ENCODE results near the gene WDR45.

WDR45 gene

DNA sequence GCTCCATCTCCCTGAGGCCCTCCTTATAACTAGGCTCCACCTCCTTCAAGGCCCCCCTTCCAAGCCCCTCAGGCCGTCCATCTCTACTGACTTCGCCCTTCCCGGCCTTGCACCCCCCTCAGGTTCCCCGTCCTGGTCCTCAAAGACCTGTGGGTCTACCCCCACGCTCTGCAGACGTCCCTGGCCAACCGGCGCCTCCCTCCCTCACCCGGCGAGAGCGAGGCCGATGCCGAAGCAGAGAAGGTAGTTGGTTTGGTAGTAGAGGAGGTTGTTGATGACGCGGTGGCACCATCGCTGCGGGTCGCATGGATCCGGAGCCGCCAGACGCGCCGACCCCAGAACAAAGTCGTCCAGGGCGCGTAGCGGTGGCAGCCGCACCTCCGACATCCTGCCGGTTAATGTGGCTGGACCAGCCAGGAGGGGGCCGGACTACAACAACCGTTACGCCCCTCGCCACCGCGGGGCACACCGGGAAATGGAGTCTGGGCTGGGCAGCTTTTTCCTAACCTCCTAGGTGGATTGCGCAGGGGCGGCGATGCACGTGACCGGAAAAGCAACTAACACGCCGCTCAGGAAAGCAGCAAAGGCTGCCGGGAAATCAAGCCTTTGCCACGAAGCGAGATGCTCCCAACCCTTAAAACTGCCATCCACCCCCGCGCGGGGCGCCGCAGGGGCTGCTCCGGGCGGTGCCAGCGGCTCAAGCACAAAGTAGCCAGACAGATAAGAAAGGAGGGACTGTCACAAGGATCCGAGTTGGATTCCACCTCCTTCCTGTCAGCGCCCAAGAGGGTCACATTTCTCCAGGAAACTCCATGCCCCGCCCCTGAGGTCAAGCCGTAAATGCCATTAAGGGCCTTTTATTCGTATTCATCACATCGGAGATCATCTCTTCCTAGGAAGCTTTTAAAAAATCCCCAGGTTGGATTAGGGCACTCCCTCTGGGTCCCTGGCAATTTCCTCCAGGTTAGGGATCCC is 5.8 kb downstream of the WDR45 start, which contains the start of gene PRAF2:
TSS of gene PRAF2 (minus strand) at position 402 of the 975 bp plus-strand sequence. CDS start at position 387, 15 bp downstream.
- peak; percentile 76 for DNase-seq

DNA sequence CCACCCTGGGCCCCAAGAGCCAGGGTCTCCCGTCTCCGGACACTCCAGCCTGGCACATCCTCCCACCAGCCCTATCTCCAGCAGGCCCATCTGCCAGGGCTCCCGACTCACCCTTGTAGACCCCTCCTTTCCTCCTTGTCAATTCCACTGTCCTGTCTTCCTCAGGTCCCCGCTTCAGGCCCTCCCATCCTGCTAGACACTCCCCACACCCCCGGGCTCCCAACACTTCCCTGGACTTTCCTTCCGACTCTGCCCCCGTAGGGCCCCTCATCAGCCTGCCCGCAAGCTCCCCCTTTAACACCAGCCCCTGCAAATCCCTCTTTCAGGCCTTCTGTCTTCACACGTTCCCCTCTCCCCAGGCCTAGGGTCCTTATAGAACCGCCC is 7.0 kb downstream of the WDR45 start:
- DNase-seq = no peak

DNA sequence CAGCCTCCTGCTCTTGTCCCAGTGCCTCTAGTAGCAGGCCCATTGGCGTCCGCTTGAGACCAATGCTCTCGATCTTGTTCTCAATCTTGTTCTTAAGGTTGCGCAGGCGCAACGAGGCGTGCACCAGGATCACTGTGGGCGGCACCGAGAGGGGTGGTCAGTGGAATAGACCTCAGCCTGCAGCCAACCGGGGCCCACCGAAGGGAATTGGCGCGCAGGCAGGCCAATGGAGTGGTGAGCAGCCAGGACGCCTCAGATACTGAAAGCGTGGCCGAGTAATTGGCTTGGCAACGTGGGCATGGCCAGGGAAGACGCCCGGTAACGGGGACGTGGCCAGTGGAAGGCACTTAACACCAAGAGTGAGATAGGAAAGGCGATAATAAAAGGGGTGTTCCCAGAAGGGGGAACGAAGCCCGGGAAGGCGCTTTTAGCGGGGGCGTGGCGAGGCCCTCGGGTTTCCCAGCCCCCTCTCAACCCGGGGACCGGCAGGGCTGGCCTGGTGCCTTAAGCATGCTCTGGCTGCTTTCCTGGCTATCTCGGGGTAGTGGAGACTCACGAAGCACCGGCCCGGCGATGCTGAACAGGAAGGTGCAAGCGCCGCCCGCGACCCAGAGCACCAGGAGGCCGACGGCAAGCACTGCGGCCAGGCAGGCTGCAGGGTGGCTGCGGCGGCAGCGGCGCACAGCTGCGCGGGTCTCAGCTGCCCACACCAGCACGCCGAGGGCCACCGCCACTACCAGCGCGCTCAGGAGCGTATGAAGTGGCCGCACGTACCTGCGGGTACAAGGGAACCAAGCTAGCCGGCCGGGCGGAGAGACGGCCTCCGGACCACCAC is 7.6 kb downstream of the WDR45 start:
- DNase-seq = no peak

DNA sequence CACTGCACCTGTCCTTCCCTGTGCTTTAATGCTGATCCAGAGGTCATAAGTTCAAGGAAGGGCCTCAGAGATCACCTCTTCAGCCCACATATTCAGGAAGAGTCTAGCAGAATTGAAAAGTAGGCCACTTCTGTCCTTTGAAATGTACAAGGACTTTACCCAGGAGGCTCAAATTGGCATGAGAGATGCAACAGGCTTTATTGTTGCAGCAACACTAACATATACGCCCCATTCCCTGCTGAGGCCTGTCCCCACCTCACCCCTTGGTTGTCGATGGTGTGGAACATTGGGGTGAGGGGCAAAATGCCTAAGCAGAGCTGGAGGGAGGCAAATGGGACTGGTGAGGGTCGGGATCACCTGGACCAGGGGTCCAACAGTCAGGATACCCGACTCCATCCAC is 8.7 kb downstream of the WDR45 start:
- DNase-seq = no peak

DNA sequence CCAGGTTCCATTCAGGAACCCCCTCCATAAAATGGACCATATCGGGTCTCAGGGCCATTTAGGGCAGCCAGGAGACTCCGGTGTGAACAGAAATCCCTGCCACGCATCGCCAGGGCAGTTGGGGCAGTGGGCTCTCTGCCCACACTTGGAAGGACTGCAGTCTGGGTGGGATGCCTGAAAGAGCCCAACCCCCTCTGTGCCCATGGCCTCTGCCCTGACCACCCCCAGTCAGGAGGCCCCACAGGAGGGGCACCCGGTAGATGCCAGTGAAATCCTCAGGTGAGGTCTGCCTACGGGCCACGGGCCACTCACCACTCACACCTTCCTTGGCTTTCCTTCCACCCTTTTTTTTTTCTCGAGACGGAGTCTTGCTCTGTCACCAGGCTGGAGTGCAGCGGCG is 10.6 kb downstream of the WDR45 start:
- no peak for DNase-seq

DNA sequence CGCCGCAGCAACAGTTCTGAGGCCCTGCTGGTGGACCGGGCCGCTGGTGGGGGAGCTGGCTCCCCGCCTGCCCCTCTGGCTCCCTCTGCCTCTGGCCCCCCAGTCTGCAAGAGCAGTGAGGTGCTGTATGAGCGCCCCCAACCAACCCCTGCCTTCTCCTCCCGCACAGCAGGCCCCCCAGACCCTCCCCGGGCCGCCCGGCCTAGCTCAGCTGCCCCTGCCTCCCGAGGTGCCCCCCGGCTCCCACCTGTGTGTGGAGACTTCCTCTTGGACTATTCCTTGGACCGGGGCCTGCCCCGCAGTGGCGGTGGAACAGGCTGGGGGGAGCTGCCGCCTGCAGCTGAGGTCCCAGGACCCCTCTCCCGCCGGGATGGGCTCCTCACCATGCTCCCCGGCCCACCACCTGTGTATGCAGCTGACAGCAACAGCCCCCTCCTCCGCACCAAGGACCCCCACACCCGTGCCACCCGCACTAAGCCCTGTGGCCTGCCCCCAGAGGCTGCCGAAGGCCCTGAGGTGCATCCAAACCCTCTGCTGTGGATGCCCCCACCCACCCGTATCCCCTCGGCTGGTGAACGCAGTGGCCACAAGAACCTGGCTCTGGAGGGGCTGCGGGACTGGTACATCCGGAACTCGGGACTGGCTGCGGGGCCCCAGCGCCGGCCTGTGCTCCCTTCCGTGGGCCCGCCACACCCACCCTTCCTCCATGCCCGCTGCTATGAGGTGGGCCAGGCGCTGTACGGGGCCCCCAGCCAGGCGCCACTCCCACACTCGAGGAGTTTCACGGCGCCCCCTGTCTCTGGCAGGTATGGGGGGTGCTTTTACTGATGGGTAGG is 12.2 kb downstream of the WDR45 start:
- DNase-seq = no peak

DNA sequence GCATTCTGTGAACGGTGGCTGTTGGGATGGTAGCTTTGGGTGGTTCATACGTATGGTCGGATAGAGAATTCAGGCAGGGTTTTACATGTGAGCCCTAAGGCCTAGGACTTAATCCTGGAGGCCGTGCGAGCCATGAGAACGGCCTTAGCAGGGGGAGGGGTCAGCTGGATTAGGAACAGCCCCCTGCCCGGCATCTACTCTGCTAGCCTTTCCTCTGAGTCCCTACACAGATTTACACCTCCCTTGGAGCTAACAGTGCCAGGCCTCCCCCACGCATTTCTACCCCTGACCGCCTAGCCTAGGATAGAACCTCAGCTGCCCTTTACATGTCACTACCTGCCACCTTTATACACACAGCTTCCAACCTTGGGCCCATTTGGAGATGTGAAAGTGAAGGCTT is 13.0 kb downstream of the WDR45 start:
- no peak for DNase-seq

DNA sequence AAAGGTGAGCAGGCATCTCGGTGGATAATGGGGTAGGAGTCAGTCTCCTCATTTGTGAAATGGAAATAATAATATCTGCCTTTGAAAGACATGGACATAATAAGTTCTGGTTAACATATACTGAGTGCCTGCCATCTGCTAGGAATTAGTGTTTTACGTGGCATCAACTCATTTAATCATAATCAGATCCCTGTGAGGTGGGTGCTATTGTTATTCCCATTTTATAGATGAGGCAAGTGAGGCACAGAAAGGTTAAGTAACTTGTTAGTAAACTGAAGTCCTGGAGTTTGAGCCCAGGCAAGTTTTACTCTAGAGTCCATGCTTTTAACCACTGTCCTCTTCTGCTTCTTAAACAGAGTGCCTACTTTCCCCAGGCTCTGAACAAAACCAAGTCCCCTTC is 13.4 kb downstream of the WDR45 start:
- DNase-seq = no peak

DNA sequence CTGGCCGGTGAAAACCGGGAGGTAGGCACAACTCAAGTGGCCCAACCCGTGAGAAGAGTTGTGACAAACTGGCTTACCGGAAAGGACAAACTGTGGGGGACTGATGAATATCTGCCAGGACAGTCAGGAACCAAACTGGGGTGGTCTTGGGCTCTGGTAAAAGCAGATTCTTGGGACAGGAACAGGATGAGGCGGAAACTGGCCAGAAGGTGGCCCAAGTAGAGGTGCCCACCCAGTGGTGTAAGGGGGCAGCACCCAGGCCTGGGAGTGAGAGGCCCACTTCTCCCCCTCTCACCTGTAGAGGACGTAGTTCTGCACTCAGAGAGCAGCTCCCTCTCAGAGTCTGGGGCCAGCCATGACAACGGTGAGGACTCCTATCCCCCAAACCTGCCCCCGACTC is 15.0 kb downstream of the WDR45 start:
- DNase-seq = no peak

DNA sequence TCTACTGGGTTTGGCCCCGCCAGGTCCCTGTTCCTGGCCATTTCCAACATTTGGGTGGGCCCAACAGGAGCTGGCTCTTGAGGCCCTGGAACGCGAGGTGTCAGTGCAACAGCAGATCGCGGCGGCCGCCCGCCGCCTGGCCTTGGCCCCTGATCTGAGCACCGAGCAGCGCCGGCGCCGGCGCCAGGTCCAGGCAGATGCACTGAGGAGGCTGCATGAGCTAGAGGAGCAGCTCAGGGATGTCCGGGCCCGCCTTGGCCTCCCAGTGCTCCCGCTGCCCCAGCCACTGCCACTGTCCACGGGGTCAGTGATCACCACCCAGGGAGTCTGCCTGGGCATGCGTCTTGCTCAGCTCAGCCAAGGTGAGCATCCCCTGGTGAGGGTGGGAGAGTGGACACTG is 15.4 kb downstream of the WDR45 start:
- no peak for DNase-seq

DNA sequence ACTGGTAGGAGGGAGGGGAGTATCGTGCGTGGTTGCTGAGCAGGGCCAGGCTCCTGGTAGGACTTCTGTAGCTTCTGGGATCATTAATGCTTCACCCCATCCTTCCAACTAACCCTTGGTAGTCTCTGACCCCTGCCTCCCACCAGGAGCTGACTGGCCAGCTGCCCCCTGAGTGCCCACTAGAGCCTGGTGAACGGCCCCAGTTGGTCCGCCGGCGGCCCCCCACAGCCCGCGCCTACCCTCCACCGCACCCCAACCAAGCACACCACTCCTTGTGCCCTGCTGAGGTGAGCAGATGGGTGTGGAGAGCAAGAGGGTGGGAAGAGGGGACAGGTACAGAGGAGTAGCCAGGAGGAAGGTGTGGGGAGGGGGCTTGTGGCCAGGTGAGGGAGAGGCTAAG is 16.0 kb downstream of the WDR45 start:
- DNase-seq = no peak

DNA sequence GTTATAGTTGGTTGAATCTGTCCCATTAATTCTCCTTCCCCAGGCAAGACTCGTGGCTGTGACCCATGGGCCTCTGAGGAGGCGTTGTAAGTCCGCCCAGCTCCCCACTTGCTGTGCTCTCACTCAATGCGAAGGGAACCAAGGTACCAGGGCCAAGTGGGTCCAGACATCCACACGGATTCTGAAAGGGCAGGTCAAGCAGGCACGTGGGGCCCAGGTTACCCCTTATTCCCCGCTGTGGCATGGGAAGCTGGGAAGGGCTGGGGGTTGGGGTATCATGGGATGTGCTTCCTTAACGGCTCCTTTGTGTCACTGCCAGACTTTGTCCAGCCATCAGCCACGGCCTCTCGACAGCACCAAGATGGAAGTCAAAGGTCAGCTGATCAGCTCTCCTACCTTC is 17.8 kb downstream of the WDR45 start:
- DNase-seq = no peak

DNA sequence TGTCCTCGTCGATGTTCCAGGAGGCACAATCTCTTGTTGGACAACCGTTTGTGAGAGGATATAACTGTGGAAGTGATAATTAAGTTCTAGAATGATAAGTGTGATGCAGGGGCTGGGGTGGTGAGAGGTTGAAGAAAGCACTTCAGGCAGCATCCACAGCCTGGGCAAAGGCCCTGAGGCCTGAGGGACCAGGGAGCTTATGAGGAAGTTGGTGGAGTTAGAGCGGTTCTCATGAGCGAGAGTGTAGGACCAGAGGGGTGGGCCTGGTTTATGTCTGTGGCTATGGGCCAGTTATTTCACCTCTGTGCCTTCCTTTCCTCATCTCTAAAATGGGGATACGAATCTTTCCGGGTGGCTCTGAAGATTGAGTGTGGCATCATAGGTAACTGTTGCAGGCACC is 18.2 kb downstream of the WDR45 start:
- DNase-seq = no peak

DNA sequence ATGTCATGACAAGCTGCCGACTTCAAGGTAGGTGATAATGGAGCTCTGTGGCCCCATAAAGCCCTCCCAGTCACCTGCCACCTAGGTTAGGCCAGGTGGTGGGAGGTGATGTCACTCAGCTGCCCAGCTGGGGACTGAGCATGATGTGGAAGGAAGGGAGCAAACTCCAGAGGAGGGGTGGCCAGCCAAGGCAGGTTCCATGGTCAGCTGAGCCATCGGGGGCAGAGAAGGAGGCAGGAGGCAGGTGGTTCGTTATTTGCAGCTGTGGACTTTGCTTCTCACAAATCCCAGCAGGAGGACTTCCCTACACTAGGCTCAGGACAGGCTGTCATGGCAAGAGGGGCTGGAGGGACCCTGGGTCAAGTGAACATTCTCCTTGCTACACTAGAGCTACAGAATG is 18.8 kb downstream of the WDR45 start:
- no peak for DNase-seq

DNA sequence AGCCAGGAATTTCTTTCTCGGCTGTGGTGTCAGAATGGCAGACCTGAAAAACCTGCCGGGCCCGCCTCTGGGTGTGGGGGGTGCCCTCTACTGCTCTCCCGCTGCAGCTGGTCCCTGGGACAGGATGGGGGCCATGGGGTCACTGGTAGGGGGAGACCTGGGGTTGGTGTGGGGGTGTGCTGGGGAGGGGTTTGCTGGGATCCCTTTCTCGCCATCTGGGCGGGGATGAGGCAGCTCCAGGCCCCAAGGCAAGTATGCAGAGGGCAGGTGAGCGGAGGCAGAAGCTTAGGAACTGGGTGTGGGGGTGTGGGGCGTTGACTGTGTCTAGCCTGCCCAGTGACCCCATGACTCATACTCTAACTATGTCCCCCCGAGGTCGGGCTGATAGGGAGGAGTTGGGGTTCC is 20.0 kb downstream of the WDR45 start:
- no peak for DNase-seq

DNA sequence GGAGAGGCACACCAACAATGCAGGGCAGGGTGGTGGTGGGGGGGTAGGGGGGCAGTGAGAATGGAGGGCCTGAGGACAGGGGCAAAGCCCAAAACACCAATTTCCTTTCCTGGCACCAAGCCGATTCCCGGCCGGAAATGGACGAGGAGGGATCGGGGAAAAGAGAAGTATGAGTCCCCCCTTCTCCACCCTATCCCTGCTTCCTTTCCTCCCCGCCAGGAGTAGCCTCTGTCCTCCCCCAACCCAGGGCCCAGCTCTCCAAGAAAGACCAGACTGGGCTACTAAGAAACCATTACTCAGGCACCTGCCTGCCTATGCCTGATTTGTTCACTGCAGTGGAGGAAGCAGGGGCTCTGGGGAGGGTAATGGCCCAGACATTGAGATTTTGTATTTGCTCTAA is 20.5 kb downstream of the WDR45 start:
- no peak for DNase-seq

DNA sequence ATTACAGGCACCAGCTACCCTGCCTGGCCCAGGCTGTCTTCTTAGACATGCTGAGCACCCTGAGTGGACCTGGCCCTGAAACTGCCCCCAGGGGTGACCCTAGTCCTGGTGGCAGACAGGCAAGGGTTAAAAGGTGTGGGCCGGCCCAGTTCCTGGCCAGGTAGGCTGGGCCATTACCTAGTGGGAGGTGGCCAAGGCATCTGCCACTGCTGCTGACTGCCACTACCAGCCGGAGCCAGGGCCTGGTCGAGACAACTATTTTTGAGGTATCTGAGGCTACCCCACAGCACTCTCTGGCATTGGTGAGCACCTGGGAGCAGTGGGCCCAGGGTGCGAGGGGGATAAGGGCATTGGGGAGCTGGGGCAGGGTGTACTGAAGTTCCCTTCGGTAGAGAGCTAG is 20.9 kb downstream of the WDR45 start, which contains the start of gene CCDC120:
TSS of gene CCDC120 (plus strand) at position 206 of the 400 bp plus-strand sequence. CDS start 3,043 bp downstream, outside the sequence.
- no peak for DNase-seq

DNA sequence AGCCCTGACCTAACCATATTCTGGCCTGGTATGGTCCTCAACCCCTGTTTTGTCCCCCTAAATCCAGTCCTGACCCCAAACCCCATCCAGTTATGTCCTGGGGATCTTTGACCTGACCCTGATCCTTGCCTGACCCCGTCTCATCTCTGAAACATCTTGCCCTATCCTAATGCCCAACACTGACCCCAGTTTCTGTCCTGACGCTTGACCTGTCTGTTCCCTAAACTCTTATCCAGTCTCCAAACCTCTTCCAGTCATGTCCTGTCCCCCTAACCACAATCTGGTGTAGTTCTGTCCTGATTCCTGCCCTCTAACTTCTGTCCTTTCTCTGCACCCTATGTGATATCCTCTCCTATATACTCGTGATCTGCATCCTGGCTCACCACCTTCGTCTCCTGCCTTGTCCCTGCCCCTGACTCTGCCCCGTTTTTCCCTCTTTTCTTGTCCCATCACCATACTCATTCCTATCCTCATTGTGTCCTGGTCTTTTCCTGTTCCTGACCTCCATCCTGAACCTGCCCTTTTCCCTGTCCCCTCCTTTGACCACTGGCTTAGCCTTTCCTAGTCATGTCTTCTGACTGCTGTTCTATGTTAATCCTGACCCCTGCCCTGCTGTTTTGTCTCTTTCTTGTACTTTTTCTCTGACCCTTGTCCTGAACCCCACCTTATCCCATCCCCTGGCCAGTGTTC is 25.5 kb downstream of the WDR45 start:
- DNase-seq = no peak

DNA sequence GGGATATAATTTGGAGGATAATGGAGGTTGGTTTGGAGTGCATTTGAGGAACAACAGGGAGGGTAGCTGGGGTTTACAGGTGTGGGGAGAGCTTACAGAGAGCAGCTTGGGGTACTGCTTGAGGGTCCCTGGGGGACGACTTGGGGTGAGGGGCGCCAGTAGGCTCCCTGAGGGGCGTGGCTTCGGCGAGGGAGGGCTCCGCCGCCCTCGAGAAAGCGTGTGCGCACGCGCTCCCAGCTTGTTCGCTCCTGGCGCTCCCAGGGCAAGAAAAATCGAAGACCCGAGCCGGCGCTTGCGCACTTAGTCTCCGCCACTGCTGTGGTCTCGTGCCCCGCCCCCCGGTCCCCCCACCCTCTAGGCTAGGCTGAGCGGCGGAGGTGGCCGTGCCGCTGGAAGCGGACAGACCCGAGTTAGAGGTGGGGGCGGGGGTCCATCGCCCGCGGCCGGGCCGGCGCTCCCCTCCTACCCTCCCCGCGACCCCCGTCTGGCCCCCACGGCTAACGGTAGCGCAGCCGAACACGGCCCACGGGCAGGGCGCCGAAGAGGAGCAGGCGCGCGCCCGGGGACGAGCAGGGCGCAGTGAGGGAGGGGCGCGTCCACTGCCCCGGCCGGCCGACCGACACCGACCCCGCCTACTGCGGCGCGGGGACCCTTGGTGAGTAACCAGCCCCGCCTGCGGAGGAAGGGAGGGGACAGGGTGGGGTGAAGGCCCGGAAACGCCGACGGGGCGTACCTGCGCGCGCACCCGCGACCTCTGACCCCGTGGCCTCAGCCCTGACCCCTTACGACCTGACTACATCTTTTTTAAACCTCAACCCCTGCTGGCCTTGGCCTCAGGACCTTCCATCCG is 26.2 kb downstream of the WDR45 start:
- DNase-seq = peak; percentile 34

DNA sequence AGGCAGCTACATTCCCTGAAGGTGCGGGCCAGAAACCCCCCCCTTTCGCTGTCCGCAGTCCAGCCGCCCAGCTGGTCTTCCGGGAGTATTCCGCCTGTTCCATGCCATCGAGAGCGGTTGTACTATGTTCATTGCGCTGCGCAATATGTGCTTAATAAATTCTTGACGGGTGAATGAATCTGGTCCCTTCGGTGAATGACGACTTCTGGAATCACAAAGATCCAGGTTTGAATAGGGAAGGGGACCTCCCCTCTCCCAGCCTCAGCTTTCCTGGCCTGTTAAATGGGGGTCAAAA is 35.8 kb downstream of the WDR45 start:
- DNase-seq = no peak

DNA sequence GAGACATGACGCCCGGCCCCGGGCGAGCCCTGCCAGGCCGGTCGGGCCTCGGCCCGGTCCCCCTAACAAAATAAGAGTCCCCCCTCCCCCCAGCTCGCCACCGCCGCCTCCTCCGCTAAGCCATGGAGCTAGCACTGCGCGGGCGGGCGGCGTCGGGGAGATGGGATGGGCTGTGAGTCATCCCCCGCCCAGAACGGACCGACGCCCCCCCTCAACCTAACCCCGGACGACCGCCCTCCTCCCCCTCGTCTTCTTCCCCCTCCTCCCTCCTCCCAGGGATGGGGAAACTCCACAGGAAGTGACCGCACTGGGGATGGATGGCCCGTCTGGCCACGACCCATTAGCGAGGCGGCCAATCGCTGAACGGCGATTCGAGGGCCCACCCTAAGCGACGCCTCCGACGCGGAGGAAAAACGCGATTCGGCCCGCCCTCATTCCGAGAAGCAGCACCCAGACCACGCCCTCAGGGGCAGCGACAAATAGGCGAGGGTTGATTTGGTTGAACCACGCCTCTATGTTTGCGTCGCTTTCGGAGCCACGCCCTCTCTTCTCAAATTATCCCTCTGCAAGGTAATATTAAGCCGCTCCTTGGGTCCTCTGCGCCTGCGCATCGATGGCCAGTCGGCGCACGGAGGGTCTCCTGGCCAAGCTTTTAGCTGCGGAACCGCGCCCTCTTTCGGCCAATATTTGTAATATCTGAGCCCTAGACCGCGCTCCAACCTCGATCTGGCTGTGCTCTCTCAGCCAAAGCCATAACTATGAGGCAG is 36.3 kb downstream of the WDR45 start, which contains the start of gene TFE3:
TSS of gene TFE3 (minus strand) at position 138 of the 767 bp plus-strand sequence. CDS start at position 7, 131 bp downstream.
- DNase-seq = peak; percentile 97
